GM21576 (cell line): ENCODE results near the gene C2CD3.

Experiments used
- ATAC-seq: cut with Tn5 transposase; IDR thresholded peaks from one replicate; pipeline ENCODE4 v1.9.1; 2021; ENCODE audit warnings: mild to moderate bottlenecking, moderate library complexity; ENCODE audit not compliant: unreplicated experiment

C2CD3 gene

GRCh38 chr11:73965764-73966121, 205.1 kb downstream of the C2CD3 start:
- no peak for ATAC-seq

GRCh38 chr11:73965076-73965763, 205.6 kb downstream of the C2CD3 start:
- no peak for ATAC-seq

- no peak for ATAC-seq
Measured at GRCh38 chr11:73963861-73964260, 206.9 kb downstream of the C2CD3 start.
